ENCODE measurements around the gene DIP2C.

The DIP2C gene

GRCh38 chr10:687583-688311, 1.7 kb downstream of the DIP2C start:
- Histone ChIP-seq H3K9ac (ENCODE audit: low read depth in 1 of 2, low read length in 2 of 2) (peak overlapping the region in 1 of 2 donors; percentile 29), H3K27ac (ENCODE audit: low read depth in 2 of 2, low read length in 2 of 2) (no peak overlapping the region)

DNA sequence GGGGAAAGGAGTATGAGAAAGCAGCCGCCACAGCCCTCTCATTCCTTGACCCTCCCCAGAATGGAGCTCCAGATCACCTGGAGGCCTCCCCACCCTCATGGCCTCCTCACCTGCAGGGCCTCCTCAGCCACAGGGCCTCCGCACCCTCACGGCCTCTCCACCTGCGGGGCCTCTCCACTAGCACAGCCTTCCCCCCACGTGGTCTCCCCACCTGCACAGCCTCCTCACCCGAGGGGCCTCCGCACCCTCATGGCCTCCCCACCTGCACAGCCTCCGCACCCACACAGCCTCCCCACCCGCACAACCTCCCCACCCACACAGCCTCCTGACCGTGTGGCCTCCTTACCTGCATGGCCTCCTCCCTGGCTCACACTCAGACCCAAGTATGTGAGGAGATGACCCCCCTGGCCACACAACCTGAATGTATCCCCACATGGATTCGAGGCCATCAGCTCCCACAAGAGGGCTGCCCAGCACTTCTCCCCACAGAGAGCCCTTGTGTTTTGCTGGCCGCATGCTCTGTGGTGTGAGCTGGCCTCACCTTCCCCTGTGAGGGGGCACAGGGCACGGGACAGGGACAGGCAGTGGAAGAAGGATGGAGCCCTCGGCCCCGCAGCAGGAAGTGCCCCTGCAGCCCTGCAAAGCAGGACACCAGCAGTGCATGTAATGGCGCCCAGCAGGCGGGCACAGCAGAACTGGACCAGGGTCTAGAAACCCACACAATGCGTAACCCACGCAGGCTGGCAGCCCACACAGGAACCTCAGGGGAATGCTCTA, 3.1 kb downstream of the DIP2C start:
- Histone ChIP-seq H3K27ac (ENCODE audit: low read depth in 2 of 2, low read length in 2 of 2) (no peak overlapping the region), H3K4me1 (ENCODE audit: control insufficient read depth in 2 of 2, insufficient read depth in 2 of 2, low read length in 2 of 2) (peaks cover 4 to 8% of the 10 kb centered on the region in 2 donors)

More at GRCh38 chr10:687583-688311, 1.7 kb downstream of the DIP2C start:
- no peak overlapping the region for H3K4me3 ChIP-seq (ENCODE audit: low read length in 2 of 2)
- no peaks in the 10 kb centered on the region for H3K36me3 ChIP-seq (ENCODE audit: control insufficient read depth in 2 of 2, insufficient read depth in 2 of 2, low read length in 2 of 2)
- H3K4me1 ChIP-seq (ENCODE audit: control insufficient read depth in 2 of 2, insufficient read depth in 2 of 2, low read length in 2 of 2) = peaks cover 4 to 8% of the 10 kb centered on the region in 2 donors
- no peaks in the 10 kb centered on the region for H3K27me3 ChIP-seq (ENCODE audit: control insufficient read depth in 2 of 2, insufficient read depth in 2 of 2, low read length in 2 of 2)
- no peaks in the 10 kb centered on the region for H3K9me3 ChIP-seq (ENCODE audit: control insufficient read depth in 2 of 2, low read length in 2 of 2)

GRCh38 chr10:685613-686012, 3.9 kb downstream of the DIP2C start:
- Histone ChIP-seq H3K9ac (ENCODE audit: low read depth in 1 of 2, low read length in 2 of 2) (no peak overlapping the region), H3K4me3 (ENCODE audit: low read length in 2 of 2) (no peak overlapping the region), H3K36me3 (ENCODE audit: control insufficient read depth in 2 of 2, insufficient read depth in 2 of 2, low read length in 2 of 2) (no peaks in the 10 kb centered on the region), H3K4me1 (ENCODE audit: control insufficient read depth in 2 of 2, insufficient read depth in 2 of 2, low read length in 2 of 2) (peaks cover 4 to 8% of the 10 kb centered on the region in 2 donors), H3K27me3 (ENCODE audit: control insufficient read depth in 2 of 2, insufficient read depth in 2 of 2, low read length in 2 of 2) (no peaks in the 10 kb centered on the region), H3K9me3 (ENCODE audit: control insufficient read depth in 2 of 2, low read length in 2 of 2) (no peaks in the 10 kb centered on the region), H3K27ac (ENCODE audit: low read depth in 2 of 2, low read length in 2 of 2) (no peak overlapping the region)

More for the DNA sequence above, 3.1 kb downstream of the DIP2C start:
- H3K9me3 ChIP-seq (ENCODE audit: control insufficient read depth in 2 of 2, low read length in 2 of 2) = no peaks in the 10 kb centered on the region
- H3K27me3 ChIP-seq (ENCODE audit: control insufficient read depth in 2 of 2, insufficient read depth in 2 of 2, low read length in 2 of 2) = no peaks in the 10 kb centered on the region
- H3K9ac ChIP-seq (ENCODE audit: low read depth in 1 of 2, low read length in 2 of 2) = no peak overlapping the region
- no peak overlapping the region for H3K4me3 ChIP-seq (ENCODE audit: low read length in 2 of 2)
- no peaks in the 10 kb centered on the region for H3K36me3 ChIP-seq (ENCODE audit: control insufficient read depth in 2 of 2, insufficient read depth in 2 of 2, low read length in 2 of 2)

GRCh38 chr10:683448-684071, 5.9 kb downstream of the DIP2C start:
- H3K9me3 ChIP-seq (ENCODE audit: control insufficient read depth in 2 of 2, low read length in 2 of 2) = no peaks in the 10 kb centered on the region
- H3K36me3 ChIP-seq (ENCODE audit: control insufficient read depth in 2 of 2, insufficient read depth in 2 of 2, low read length in 2 of 2) = no peaks in the 10 kb centered on the region
- H3K4me1 ChIP-seq (ENCODE audit: control insufficient read depth in 2 of 2, insufficient read depth in 2 of 2, low read length in 2 of 2) = peaks cover 0 to 8% of the 10 kb centered on the region in 2 donors
- peak overlapping the region in 1 of 2 donors; percentile 28 for H3K4me3 ChIP-seq (ENCODE audit: low read length in 2 of 2)
- H3K9ac ChIP-seq (ENCODE audit: low read depth in 1 of 2, low read length in 2 of 2) = no peak overlapping the region
- peak overlapping the region; percentile 6 to 48 for H3K27ac ChIP-seq (ENCODE audit: low read depth in 2 of 2, low read length in 2 of 2)
- no peaks in the 10 kb centered on the region for H3K27me3 ChIP-seq (ENCODE audit: control insufficient read depth in 2 of 2, insufficient read depth in 2 of 2, low read length in 2 of 2)

- no peaks in the 10 kb centered on the region for H3K36me3 ChIP-seq (ENCODE audit: control insufficient read depth in 2 of 2, insufficient read depth in 2 of 2, low read length in 2 of 2)
- peak overlapping the region in 1 of 2 donors; percentile 28 for H3K4me3 ChIP-seq (ENCODE audit: low read length in 2 of 2)
- peaks cover 0 to 8% of the 10 kb centered on the region in 2 donors for H3K4me1 ChIP-seq (ENCODE audit: control insufficient read depth in 2 of 2, insufficient read depth in 2 of 2, low read length in 2 of 2)
- H3K27ac ChIP-seq (ENCODE audit: low read depth in 2 of 2, low read length in 2 of 2) = peak overlapping the region in 1 of 2 donors; percentile 48
- no peaks in the 10 kb centered on the region for H3K9me3 ChIP-seq (ENCODE audit: control insufficient read depth in 2 of 2, low read length in 2 of 2)
- H3K27me3 ChIP-seq (ENCODE audit: control insufficient read depth in 2 of 2, insufficient read depth in 2 of 2, low read length in 2 of 2) = no peaks in the 10 kb centered on the region
- H3K9ac ChIP-seq (ENCODE audit: low read depth in 1 of 2, low read length in 2 of 2) = no peak overlapping the region
Measured at GRCh38 chr10:682931-683447, 6.5 kb downstream of the DIP2C start.

- no peak overlapping the region for H3K9ac ChIP-seq (ENCODE audit: low read depth in 1 of 2, low read length in 2 of 2)
- no peak overlapping the region for H3K27ac ChIP-seq (ENCODE audit: low read depth in 2 of 2, low read length in 2 of 2)
- no peak overlapping the region for H3K4me3 ChIP-seq (ENCODE audit: low read length in 2 of 2)
- no peaks in the 10 kb centered on the region for H3K9me3 ChIP-seq (ENCODE audit: control insufficient read depth in 2 of 2, low read length in 2 of 2)
- no peaks in the 10 kb centered on the region for H3K36me3 ChIP-seq (ENCODE audit: control insufficient read depth in 2 of 2, insufficient read depth in 2 of 2, low read length in 2 of 2)
- no peaks in the 10 kb centered on the region for H3K27me3 ChIP-seq (ENCODE audit: control insufficient read depth in 2 of 2, insufficient read depth in 2 of 2, low read length in 2 of 2)
- peaks cover 0 to 3% of the 10 kb centered on the region in 2 donors for H3K4me1 ChIP-seq (ENCODE audit: control insufficient read depth in 2 of 2, insufficient read depth in 2 of 2, low read length in 2 of 2)
Measured at GRCh38 chr10:681670-682318, 7.7 kb downstream of the DIP2C start.

DNA sequence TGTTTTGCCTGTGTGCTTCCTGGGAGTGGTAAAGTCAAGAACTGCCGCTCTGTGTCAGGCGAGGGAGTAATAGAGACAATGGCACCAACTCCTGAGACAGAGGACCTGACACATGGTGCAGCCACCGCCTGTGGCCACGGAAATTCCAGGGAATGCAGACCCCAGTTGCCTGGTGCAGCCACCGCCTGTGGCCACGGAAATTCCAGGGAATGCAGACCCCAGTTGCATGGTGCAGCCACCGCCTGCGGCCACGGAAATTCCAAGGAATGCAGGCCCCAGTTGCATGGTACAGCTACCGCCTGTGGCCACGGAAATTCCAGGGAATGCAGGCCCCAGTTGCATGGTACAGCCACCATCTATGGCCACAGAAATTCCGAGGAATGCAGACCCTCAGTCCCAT, 8.7 kb downstream of the DIP2C start:
- H3K9ac ChIP-seq (ENCODE audit: low read depth in 1 of 2, low read length in 2 of 2) = no peak overlapping the region
- H3K9me3 ChIP-seq (ENCODE audit: control insufficient read depth in 2 of 2, low read length in 2 of 2) = no peaks in the 10 kb centered on the region
- no peak overlapping the region for H3K4me3 ChIP-seq (ENCODE audit: low read length in 2 of 2)
- H3K36me3 ChIP-seq (ENCODE audit: control insufficient read depth in 2 of 2, insufficient read depth in 2 of 2, low read length in 2 of 2) = no peaks in the 10 kb centered on the region
- H3K27me3 ChIP-seq (ENCODE audit: control insufficient read depth in 2 of 2, insufficient read depth in 2 of 2, low read length in 2 of 2) = no peaks in the 10 kb centered on the region
- H3K4me1 ChIP-seq (ENCODE audit: control insufficient read depth in 2 of 2, insufficient read depth in 2 of 2, low read length in 2 of 2) = peaks cover 0 to 3% of the 10 kb centered on the region in 2 donors
- no peak overlapping the region for H3K27ac ChIP-seq (ENCODE audit: low read depth in 2 of 2, low read length in 2 of 2)

DNA sequence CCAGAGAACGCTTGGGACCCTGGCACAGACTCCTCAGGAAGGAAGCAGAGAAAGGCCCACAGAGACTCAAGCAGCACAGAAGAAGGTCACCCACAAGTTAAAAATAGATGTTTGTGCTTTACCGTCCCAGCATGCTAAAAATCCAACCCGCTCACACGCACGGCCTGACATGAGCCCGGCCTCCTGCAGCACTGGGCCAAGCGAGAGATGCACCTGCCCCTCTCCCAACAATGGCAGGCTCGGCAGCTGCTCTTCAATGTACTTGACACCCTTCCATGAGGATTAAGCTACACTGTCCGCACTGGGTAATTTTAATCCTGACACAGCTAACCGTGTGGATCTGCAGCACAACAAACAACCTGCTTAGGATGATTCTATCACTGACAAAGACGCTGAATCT, 9.3 kb downstream of the DIP2C start:
- H3K9ac ChIP-seq (ENCODE audit: low read depth in 1 of 2, low read length in 2 of 2) = no peak overlapping the region
- H3K9me3 ChIP-seq (ENCODE audit: control insufficient read depth in 2 of 2, low read length in 2 of 2) = no peaks in the 10 kb centered on the region
- H3K4me1 ChIP-seq (ENCODE audit: control insufficient read depth in 2 of 2, insufficient read depth in 2 of 2, low read length in 2 of 2) = peaks cover 0 to 3% of the 10 kb centered on the region in 2 donors
- H3K4me3 ChIP-seq (ENCODE audit: low read length in 2 of 2) = no peak overlapping the region
- H3K27me3 ChIP-seq (ENCODE audit: control insufficient read depth in 2 of 2, insufficient read depth in 2 of 2, low read length in 2 of 2) = no peaks in the 10 kb centered on the region
- H3K27ac ChIP-seq (ENCODE audit: low read depth in 2 of 2, low read length in 2 of 2) = no peak overlapping the region
- no peaks in the 10 kb centered on the region for H3K36me3 ChIP-seq (ENCODE audit: control insufficient read depth in 2 of 2, insufficient read depth in 2 of 2, low read length in 2 of 2)

- Histone ChIP-seq H3K4me1 (ENCODE audit: control insufficient read depth in 2 of 2, insufficient read depth in 2 of 2, low read length in 2 of 2) (peaks cover 0 to 3% of the 10 kb centered on the region in 2 donors), H3K27me3 (ENCODE audit: control insufficient read depth in 2 of 2, insufficient read depth in 2 of 2, low read length in 2 of 2) (no peaks in the 10 kb centered on the region), H3K4me3 (ENCODE audit: low read length in 2 of 2) (no peak overlapping the region), H3K36me3 (ENCODE audit: control insufficient read depth in 2 of 2, insufficient read depth in 2 of 2, low read length in 2 of 2) (no peaks in the 10 kb centered on the region), H3K9me3 (ENCODE audit: control insufficient read depth in 2 of 2, low read length in 2 of 2) (no peaks in the 10 kb centered on the region), H3K9ac (ENCODE audit: low read depth in 1 of 2, low read length in 2 of 2) (no peak overlapping the region), H3K27ac (ENCODE audit: low read depth in 2 of 2, low read length in 2 of 2) (no peak overlapping the region)
Measured at GRCh38 chr10:679556-679955, 9.9 kb downstream of the DIP2C start.

All from mucosa of rectum (tissue), 2 donors.